ENCODE measurements around the gene CXCL1.

The CXCL1 gene

GRCh38 chr4:73872316-73873108 lies 3.3 kb downstream of the CXCL1 start:
- H2AFZ ChIP-seq (ENCODE audit: low read depth, low read length), result no peak overlapping the region
- no peaks in the 10 kb centered on the region for H4K20me1 ChIP-seq (ENCODE audit: insufficient read depth, low read length)
- H3K4me3 ChIP-seq (ENCODE audit: low read depth in 1 of 2, low read length in 2 of 2), result no peak overlapping the region
- no peak overlapping the region for H3K4me2 ChIP-seq (ENCODE audit: insufficient read depth, low read length)
- DNase-seq (no peak), ATAC-seq (ENCODE audit: insufficient read depth, low read depth) (0 out of 3 replicates have a peak, but pooled peaks have one; percentile 19)
- TF ChIP-seq EZH2 (IDR thresholded peaks at IDR 0.05; ENCODE audit: borderline replicate concordance, low read depth, low read length, severe bottlenecking) (no peak), CTCF (IDR thresholded peaks at IDR 0.05; ENCODE audit: borderline replicate concordance, extremely low read depth, low read length, poor library complexity, severe bottlenecking) (no peak)
- H3K9me3 ChIP-seq (ENCODE audit: insufficient read depth, low read length, severe bottlenecking), result no peaks in the 10 kb centered on the region
- H3K79me2 ChIP-seq (ENCODE audit: insufficient read depth, low read length), result no peaks in the 10 kb centered on the region
- no peaks in the 10 kb centered on the region for H3K36me3 ChIP-seq (ENCODE audit: insufficient read depth, low read length)
- no peaks in the 10 kb centered on the region for H3K27me3 ChIP-seq (ENCODE audit: insufficient read depth, low read length, poor library complexity)
- no peak overlapping the region for H3K27ac ChIP-seq (ENCODE audit: low read length)
- H3K9ac ChIP-seq (ENCODE audit: low read depth, low read length), result no peak overlapping the region
- peaks cover 3% of the 10 kb centered on the region for H3K4me1 ChIP-seq (ENCODE audit: insufficient read depth, low read length)

- Histone ChIP-seq H3K4me3 (ENCODE audit: low read depth in 1 of 2, low read length in 2 of 2) (no peak overlapping the region), H3K4me2 (ENCODE audit: insufficient read depth, low read length) (no peak overlapping the region), H3K27me3 (ENCODE audit: insufficient read depth, low read length, poor library complexity) (no peaks in the 10 kb centered on the region), H3K79me2 (ENCODE audit: insufficient read depth, low read length) (no peaks in the 10 kb centered on the region), H3K36me3 (ENCODE audit: insufficient read depth, low read length) (no peaks in the 10 kb centered on the region), H3K4me1 (ENCODE audit: insufficient read depth, low read length) (no peaks in the 10 kb centered on the region), H2AFZ (ENCODE audit: low read depth, low read length) (no peak overlapping the region), H3K9ac (ENCODE audit: low read depth, low read length) (no peak overlapping the region), H4K20me1 (ENCODE audit: insufficient read depth, low read length) (no peaks in the 10 kb centered on the region), H3K9me3 (ENCODE audit: insufficient read depth, low read length, severe bottlenecking) (no peaks in the 10 kb centered on the region), H3K27ac (ENCODE audit: low read length) (no peak overlapping the region)
- ATAC-seq (ENCODE audit: insufficient read depth, low read depth) (no peak), DNase-seq (no peak)
- TF ChIP-seq EZH2 (IDR thresholded peaks at IDR 0.05; ENCODE audit: borderline replicate concordance, low read depth, low read length, severe bottlenecking) (no peak), CTCF (IDR thresholded peaks at IDR 0.05; ENCODE audit: borderline replicate concordance, extremely low read depth, low read length, poor library complexity, severe bottlenecking) (no peak)
Measured at GRCh38 chr4:73874386-73874785, 5.2 kb downstream of the CXCL1 start.

- TF ChIP-seq EZH2 (IDR thresholded peaks at IDR 0.05; ENCODE audit: borderline replicate concordance, low read depth, low read length, severe bottlenecking), result no peak
- ATAC-seq (ENCODE audit: insufficient read depth, low read depth) (no peak), DNase-seq (no peak)
- Histone ChIP-seq H2AFZ (ENCODE audit: low read depth, low read length) (no peak overlapping the region), H3K4me2 (ENCODE audit: insufficient read depth, low read length) (no peak overlapping the region), H3K4me3 (ENCODE audit: low read depth in 1 of 2, low read length in 2 of 2) (no peak overlapping the region), H3K4me1 (ENCODE audit: insufficient read depth, low read length) (no peaks in the 10 kb centered on the region), H3K36me3 (ENCODE audit: insufficient read depth, low read length) (no peaks in the 10 kb centered on the region), H4K20me1 (ENCODE audit: insufficient read depth, low read length) (no peaks in the 10 kb centered on the region), H3K9ac (ENCODE audit: low read depth, low read length) (no peak overlapping the region), H3K9me3 (ENCODE audit: insufficient read depth, low read length, severe bottlenecking) (no peaks in the 10 kb centered on the region), H3K79me2 (ENCODE audit: insufficient read depth, low read length) (no peaks in the 10 kb centered on the region), H3K27me3 (ENCODE audit: insufficient read depth, low read length, poor library complexity) (no peaks in the 10 kb centered on the region), H3K27ac (ENCODE audit: low read length) (no peak overlapping the region)
Measured at GRCh38 chr4:73875401-73875800, 6.2 kb downstream of the CXCL1 start.

- Histone ChIP-seq H3K79me2 (ENCODE audit: insufficient read depth, low read length) (no peaks in the 10 kb centered on the region), H3K27ac (ENCODE audit: low read length) (peak overlapping the region; percentile 24), H3K27me3 (ENCODE audit: insufficient read depth, low read length, poor library complexity) (no peaks in the 10 kb centered on the region), H3K9me3 (ENCODE audit: insufficient read depth, low read length, severe bottlenecking) (no peaks in the 10 kb centered on the region), H4K20me1 (ENCODE audit: insufficient read depth, low read length) (no peaks in the 10 kb centered on the region), H3K4me3 (ENCODE audit: low read depth in 1 of 2, low read length in 2 of 2) (no peak overlapping the region; a peak in 1 of 4 replicates), H2AFZ (ENCODE audit: low read depth, low read length) (peak overlapping the region; percentile 49; the same call in 1 of the 2 replicates), H3K4me1 (ENCODE audit: insufficient read depth, low read length) (peaks cover 16% of the 10 kb centered on the region), H3K4me2 (ENCODE audit: insufficient read depth, low read length) (peak overlapping the region; percentile 36), H3K36me3 (ENCODE audit: insufficient read depth, low read length) (no peaks in the 10 kb centered on the region), H3K9ac (ENCODE audit: low read depth, low read length) (peak overlapping the region; percentile 27; the same call in 1 of the 2 replicates)
- no peak for TF ChIP-seq EZH2 (IDR thresholded peaks at IDR 0.05; ENCODE audit: borderline replicate concordance, low read depth, low read length, severe bottlenecking)
- no peak for TF ChIP-seq CTCF (IDR thresholded peaks at IDR 0.05; ENCODE audit: borderline replicate concordance, extremely low read depth, low read length, poor library complexity, severe bottlenecking)
- peak; percentile 99 for ATAC-seq (ENCODE audit: insufficient read depth, low read depth)
- peak; percentile 43 for DNase-seq
Measured at GRCh38 chr4:73883306-73883705, 14.1 kb downstream of the CXCL1 start.
